Measurements from ENCODE around the gene WNK3. TPM values are rescaled to one million over a fixed set of nuclear protein-coding genes. Genes with fewer than 3 reads are reported as not detected.

Gene WNK3
- total RNA-seq, 1 donor from 2014 or later = 15.8 TPM

- DNase-seq (ENCODE audit: low spot score in 2 of 2, unreplicated experiment in 2 of 2) = peak; percentile 34 to 57
- no peak for TF ChIP-seq CTCF (IDR thresholded peaks at IDR 0.05; ENCODE audit: unreplicated experiment)
- peaks cover 36% of the 10 kb centered on the region for H3K4me1 Mint-ChIP-seq
- no peaks in the 10 kb centered on the region for H3K36me3 Mint-ChIP-seq
- peak within 1 kb of the TSS; percentile 74 for H3K4me3 Mint-ChIP-seq
- H3K9me3 Mint-ChIP-seq = peaks cover 17% of the 10 kb centered on the region
- no peaks in the 10 kb centered on the region for H3K27me3 Mint-ChIP-seq (ENCODE audit: low read depth)
- peak within 1 kb of the TSS; percentile 90 for H3K27ac Mint-ChIP-seq
Measured at GRCh38 chrX:54182864-54183613, 174.8 kb downstream of the WNK3 start, which contains the start of gene FAM120C. Gene FAM120C, minus strand, starts transcription at chrX:54183254. Its CDS starts 56 bp downstream, at chrX:54183198.

GRCh38 chrX:54182194-54182863 lies 175.5 kb downstream of the WNK3 start:
- Mint-ChIP-seq H3K9me3 (peaks cover 23% of the 10 kb centered on the region), H3K4me3 (peak overlapping the region; percentile 72), H3K4me1 (peaks cover 42% of the 10 kb centered on the region), H3K27me3 (ENCODE audit: low read depth) (no peaks in the 10 kb centered on the region), H3K36me3 (no peaks in the 10 kb centered on the region), H3K27ac (peak overlapping the region; percentile 66)
- no peak for TF ChIP-seq CTCF (IDR thresholded peaks at IDR 0.05; ENCODE audit: unreplicated experiment)
- peak in 1 of 2 experiments; percentile 41 for DNase-seq (ENCODE audit: low spot score in 2 of 2, unreplicated experiment in 2 of 2)

- H3K27ac Mint-ChIP-seq = peak overlapping the region; percentile 66
- H3K4me3 Mint-ChIP-seq = peak overlapping the region; percentile 72
- peaks cover 31% of the 10 kb centered on the region for H3K9me3 Mint-ChIP-seq
- no peaks in the 10 kb centered on the region for H3K27me3 Mint-ChIP-seq (ENCODE audit: low read depth)
- no peaks in the 10 kb centered on the region for H3K36me3 Mint-ChIP-seq
- no peak for DNase-seq (ENCODE audit: low spot score in 2 of 2, unreplicated experiment in 2 of 2)
- TF ChIP-seq CTCF (IDR thresholded peaks at IDR 0.05; ENCODE audit: unreplicated experiment) = no peak
- peaks cover 42% of the 10 kb centered on the region for H3K4me1 Mint-ChIP-seq
Measured at GRCh38 chrX:54181202-54181953, 176.5 kb downstream of the WNK3 start.

- H3K36me3 Mint-ChIP-seq = no peaks in the 10 kb centered on the region
- no peak for DNase-seq (ENCODE audit: low spot score in 2 of 2, unreplicated experiment in 2 of 2)
- no peaks in the 10 kb centered on the region for H3K27me3 Mint-ChIP-seq (ENCODE audit: low read depth)
- peak overlapping the region; percentile 72 for H3K4me3 Mint-ChIP-seq
- peaks cover 42% of the 10 kb centered on the region for H3K4me1 Mint-ChIP-seq
- H3K27ac Mint-ChIP-seq = peak overlapping the region; percentile 66
- peaks cover 28% of the 10 kb centered on the region for H3K9me3 Mint-ChIP-seq
- no peak for TF ChIP-seq CTCF (IDR thresholded peaks at IDR 0.05; ENCODE audit: unreplicated experiment)
Measured at GRCh38 chrX:54180403-54180802, 177.4 kb downstream of the WNK3 start.

- no peak overlapping the region for H3K4me3 Mint-ChIP-seq
- H3K4me1 Mint-ChIP-seq = peaks cover 39% of the 10 kb centered on the region
- peak overlapping the region; percentile 56 for H3K27ac Mint-ChIP-seq
- TF ChIP-seq CTCF (IDR thresholded peaks at IDR 0.05; ENCODE audit: unreplicated experiment) = no peak
- H3K36me3 Mint-ChIP-seq = peaks cover 11% of the 10 kb centered on the region
- peaks cover 36% of the 10 kb centered on the region for H3K9me3 Mint-ChIP-seq
- DNase-seq (ENCODE audit: low spot score in 2 of 2, unreplicated experiment in 2 of 2) = no peak
- no peaks in the 10 kb centered on the region for H3K27me3 Mint-ChIP-seq (ENCODE audit: low read depth)
Measured at GRCh38 chrX:54178100-54178940, 179.5 kb downstream of the WNK3 start.

Data from mesothelial cell of epicardium (in vitro differentiated cells).